ENCODE results near the gene TFPI2. TPM values are rescaled to one million over a fixed set of nuclear protein-coding genes. Genes with fewer than 3 reads are reported as not detected.

TFPI2 gene
- total RNA-seq, 6 experiments from 2014 or later, result 38.2 to 80.3 (median 54.5) TPM

GRCh38 chr7:93902777-93903423 is 12.3 kb upstream of the TFPI2 start:
- Mint-ChIP-seq H3K27ac (no peak overlapping the region), H3K36me3 (ENCODE audit: low read depth) (no peaks in the 10 kb centered on the region), H3K9me3 (no peaks in the 10 kb centered on the region), H3K4me3 (no peak overlapping the region), H3K4me1 (ENCODE audit: low read depth) (peaks cover 5% of the 10 kb centered on the region; the same call in 1 of the 2 replicates), H3K27me3 (ENCODE audit: insufficient read depth) (peaks cover 2% of the 10 kb centered on the region)
- no peak for DNase-seq
- peak; percentile 95 for TF ChIP-seq CTCF (IDR thresholded peaks at IDR 0.05)

GRCh38 chr7:93897680-93898079 is 7.1 kb upstream of the TFPI2 start:
- Mint-ChIP-seq H3K4me3 (no peak overlapping the region), H3K27me3 (ENCODE audit: insufficient read depth) (peaks cover 7% of the 10 kb centered on the region), H3K36me3 (ENCODE audit: low read depth) (no peaks in the 10 kb centered on the region)

GRCh38 chr7:93895859-93896600 is 5.5 kb upstream of the TFPI2 start:
- Mint-ChIP-seq H3K27ac (no peak overlapping the region), H3K4me1 (ENCODE audit: low read depth) (peaks cover 19% of the 10 kb centered on the region), H3K36me3 (ENCODE audit: low read depth) (no peaks in the 10 kb centered on the region), H3K9me3 (no peaks in the 10 kb centered on the region), H3K27me3 (ENCODE audit: insufficient read depth) (peaks cover 7% of the 10 kb centered on the region), H3K4me3 (no peak overlapping the region)
- TF ChIP-seq CTCF (IDR thresholded peaks at IDR 0.05), result no peak
- no peak for DNase-seq

More at GRCh38 chr7:93897680-93898079, 7.1 kb upstream of the TFPI2 start:
- no peak for DNase-seq
- Mint-ChIP-seq H3K9me3 (no peaks in the 10 kb centered on the region), H3K4me1 (ENCODE audit: low read depth) (peaks cover 14% of the 10 kb centered on the region), H3K27ac (no peak overlapping the region)
- no peak for TF ChIP-seq CTCF (IDR thresholded peaks at IDR 0.05)

- peaks cover 26% of the 10 kb centered on the region for H3K4me1 Mint-ChIP-seq (ENCODE audit: low read depth)
Measured at GRCh38 chr7:93894966-93895640, 4.5 kb upstream of the TFPI2 start.

GRCh38 chr7:93894426-93894825 is 3.9 kb upstream of the TFPI2 start:
- DNase-seq, result no peak
- Mint-ChIP-seq H3K4me1 (ENCODE audit: low read depth) (peaks cover 33% of the 10 kb centered on the region), H3K4me3 (no peak overlapping the region), H3K27ac (no peak overlapping the region), H3K27me3 (ENCODE audit: insufficient read depth) (peaks cover 11% of the 10 kb centered on the region), H3K36me3 (ENCODE audit: low read depth) (no peaks in the 10 kb centered on the region), H3K9me3 (no peaks in the 10 kb centered on the region)
- TF ChIP-seq CTCF (IDR thresholded peaks at IDR 0.05), result no peak

More at GRCh38 chr7:93894966-93895640, 4.5 kb upstream of the TFPI2 start:
- H3K9me3 Mint-ChIP-seq, result no peaks in the 10 kb centered on the region
- no peak for DNase-seq
- H3K27me3 Mint-ChIP-seq (ENCODE audit: insufficient read depth), result peaks cover 11% of the 10 kb centered on the region
- TF ChIP-seq CTCF (IDR thresholded peaks at IDR 0.05), result no peak
- no peaks in the 10 kb centered on the region for H3K36me3 Mint-ChIP-seq (ENCODE audit: low read depth)
- no peak overlapping the region for H3K4me3 Mint-ChIP-seq
- H3K27ac Mint-ChIP-seq, result no peak overlapping the region
